T-helper 2 cell treated with Interferon-gamma antibody and Interleukin-4, amounts not matched to agents 5 μg/mL and 100 μg/mL, for 36 hours (primary cell): ENCODE data around the gene P3H1.

Experiments
- DNase-seq: peaks from one replicate; pipeline ENCODE4 v3.0.0; 2021; ENCODE audit warnings: low spot score
- H3K27ac Mint-ChIP-seq: one replicate; pipeline ENCODE4 v1.8.0; 2021; ENCODE audit warnings: mild to moderate bottlenecking, mixed read lengths
- H3K27me3 Mint-ChIP-seq: one replicate; pipeline ENCODE4 v1.8.0; 2021; ENCODE audit warnings: low read depth, mixed read lengths
- H3K36me3 Mint-ChIP-seq: one replicate; pipeline ENCODE4 v1.8.0; 2021; ENCODE audit warnings: low read depth, mixed read lengths
- H3K4me1 Mint-ChIP-seq: one replicate; pipeline ENCODE4 v1.8.0; 2021; ENCODE audit warnings: low read depth, mixed read lengths
- H3K4me3 Mint-ChIP-seq: one replicate; pipeline ENCODE4 v1.8.0; 2022; ENCODE audit warnings: mild to moderate bottlenecking, moderate library complexity, mixed read lengths
- H3K9me3 Mint-ChIP-seq: one replicate; pipeline ENCODE4 v1.8.0; 2021; ENCODE audit warnings: mixed read lengths

P3H1 gene

GRCh38 chr1:42746436-42747105 lies 20.3 kb downstream of the P3H1 start:
- no peak overlapping the region for H3K27ac Mint-ChIP-seq
- H3K27me3 Mint-ChIP-seq: no peaks in the 10 kb centered on the region
- H3K9me3 Mint-ChIP-seq: peaks cover 1% of the 10 kb centered on the region

GRCh38 chr1:42745851-42746250 lies 21.0 kb downstream of the P3H1 start:
- Mint-ChIP-seq H3K36me3 (peaks cover 20% of the 10 kb centered on the region), H3K4me1 (no peaks in the 10 kb centered on the region), H3K27ac (no peak overlapping the region), H3K4me3 (no peak overlapping the region), H3K27me3 (no peaks in the 10 kb centered on the region), H3K9me3 (no peaks in the 10 kb centered on the region)
- no peak for DNase-seq

More at GRCh38 chr1:42746436-42747105, 20.3 kb downstream of the P3H1 start:
- H3K36me3 Mint-ChIP-seq: peaks cover 21% of the 10 kb centered on the region
- no peak overlapping the region for H3K4me3 Mint-ChIP-seq
- H3K4me1 Mint-ChIP-seq: no peaks in the 10 kb centered on the region
- DNase-seq: no peak

- no peaks in the 10 kb centered on the region for H3K4me1 Mint-ChIP-seq
- H3K27ac Mint-ChIP-seq: no peak overlapping the region
- no peak for DNase-seq
Measured at GRCh38 chr1:42744148-42744413, 22.7 kb downstream of the P3H1 start.

GRCh38 chr1:42743317-42744147 lies 23.3 kb downstream of the P3H1 start:
- Mint-ChIP-seq H3K4me3 (no peak overlapping the region), H3K36me3 (peaks cover 10% of the 10 kb centered on the region), H3K27me3 (no peaks in the 10 kb centered on the region), H3K4me1 (no peaks in the 10 kb centered on the region), H3K27ac (no peak overlapping the region), H3K9me3 (no peaks in the 10 kb centered on the region)
- no peak for DNase-seq

More at GRCh38 chr1:42744148-42744413, 22.7 kb downstream of the P3H1 start:
- H3K27me3 Mint-ChIP-seq: no peaks in the 10 kb centered on the region
- H3K4me3 Mint-ChIP-seq: no peak overlapping the region
- H3K36me3 Mint-ChIP-seq: peaks cover 10% of the 10 kb centered on the region
- H3K9me3 Mint-ChIP-seq: no peaks in the 10 kb centered on the region

GRCh38 chr1:42742617-42743316 lies 24.1 kb downstream of the P3H1 start:
- no peaks in the 10 kb centered on the region for H3K27me3 Mint-ChIP-seq
- no peaks in the 10 kb centered on the region for H3K9me3 Mint-ChIP-seq
- H3K36me3 Mint-ChIP-seq: peaks cover 2% of the 10 kb centered on the region
- no peaks in the 10 kb centered on the region for H3K4me1 Mint-ChIP-seq
- H3K27ac Mint-ChIP-seq: no peak overlapping the region
- H3K4me3 Mint-ChIP-seq: no peak overlapping the region
- no peak for DNase-seq

GRCh38 chr1:42742141-42742540 lies 24.7 kb downstream of the P3H1 start:
- Mint-ChIP-seq H3K27me3 (no peaks in the 10 kb centered on the region), H3K4me1 (peaks cover 3% of the 10 kb centered on the region), H3K9me3 (no peaks in the 10 kb centered on the region), H3K4me3 (no peak overlapping the region), H3K36me3 (peaks cover under 1% of the 10 kb centered on the region), H3K27ac (no peak overlapping the region)
- no peak for DNase-seq

GRCh38 chr1:42741706-42742105 lies 25.1 kb downstream of the P3H1 start:
- Mint-ChIP-seq H3K4me1 (peaks cover 4% of the 10 kb centered on the region), H3K36me3 (no peaks in the 10 kb centered on the region), H3K27ac (no peak overlapping the region), H3K4me3 (no peak overlapping the region), H3K9me3 (no peaks in the 10 kb centered on the region), H3K27me3 (no peaks in the 10 kb centered on the region)
- DNase-seq: no peak

GRCh38 chr1:42740851-42741580 lies 25.8 kb downstream of the P3H1 start:
- H3K4me3 Mint-ChIP-seq: no peak overlapping the region
- H3K27me3 Mint-ChIP-seq: no peaks in the 10 kb centered on the region
- no peak for DNase-seq
- no peaks in the 10 kb centered on the region for H3K9me3 Mint-ChIP-seq
- H3K36me3 Mint-ChIP-seq: no peaks in the 10 kb centered on the region
- H3K27ac Mint-ChIP-seq: no peak overlapping the region
- H3K4me1 Mint-ChIP-seq: peaks cover 4% of the 10 kb centered on the region

- Mint-ChIP-seq H3K27me3 (no peaks in the 10 kb centered on the region), H3K36me3 (no peaks in the 10 kb centered on the region), H3K4me3 (no peak within 1 kb of the TSS), H3K9me3 (no peaks in the 10 kb centered on the region), H3K27ac (no peak within 1 kb of the TSS), H3K4me1 (peaks cover 4% of the 10 kb centered on the region)
- no peak for DNase-seq
Measured at GRCh38 chr1:42739753-42740700, 26.8 kb downstream of the P3H1 start, which contains the start of gene CLDN19. Gene CLDN19 (minus strand): TSS chr1:42740236. CDS start chr1:42740063, 173 bp downstream.

- Mint-ChIP-seq H3K4me1 (peaks cover 4% of the 10 kb centered on the region), H3K27me3 (no peaks in the 10 kb centered on the region), H3K36me3 (no peaks in the 10 kb centered on the region), H3K27ac (no peak overlapping the region), H3K9me3 (no peaks in the 10 kb centered on the region), H3K4me3 (no peak overlapping the region)
- no peak for DNase-seq
Measured at GRCh38 chr1:42738678-42739226, 28.1 kb downstream of the P3H1 start.

GRCh38 chr1:42737986-42738677 lies 28.7 kb downstream of the P3H1 start:
- Mint-ChIP-seq H3K9me3 (no peaks in the 10 kb centered on the region), H3K27me3 (no peaks in the 10 kb centered on the region)

GRCh38 chr1:42737257-42737656 lies 29.6 kb downstream of the P3H1 start:
- Mint-ChIP-seq H3K36me3 (no peaks in the 10 kb centered on the region), H3K4me3 (no peak overlapping the region)

More at GRCh38 chr1:42737986-42738677, 28.7 kb downstream of the P3H1 start:
- peaks cover 4% of the 10 kb centered on the region for H3K4me1 Mint-ChIP-seq
- H3K27ac Mint-ChIP-seq: no peak overlapping the region
- no peak overlapping the region for H3K4me3 Mint-ChIP-seq
- no peak for DNase-seq
- no peaks in the 10 kb centered on the region for H3K36me3 Mint-ChIP-seq

More at GRCh38 chr1:42737257-42737656, 29.6 kb downstream of the P3H1 start:
- Mint-ChIP-seq H3K4me1 (peaks cover 4% of the 10 kb centered on the region), H3K9me3 (no peaks in the 10 kb centered on the region), H3K27ac (peak overlapping the region; percentile 29), H3K27me3 (no peaks in the 10 kb centered on the region)
- DNase-seq: no peak
